Neutrophil (primary cell): Measurements from ENCODE around the gene MYRFL.

Experiments used
- H3K27ac ChIP-seq: fragments of 200-600 bp; sonication (generic); 2 replicates; pipeline ENCODE4 v1.5.1; 2016; ENCODE audit warnings: mild to moderate bottlenecking, moderate library complexity
- H3K27me3 ChIP-seq: fragments of 200-600 bp; sonication (generic); 2 replicates; pipeline ENCODE4 v1.6.0; 2016; ENCODE audit warnings: mild to moderate bottlenecking
- H3K36me3 ChIP-seq: fragments of 200-600 bp; sonication (generic); 2 replicates; pipeline ENCODE4 v1.5.1; 2017
- H3K4me1 ChIP-seq, 2 experiments: fragments of 200-600 bp in 1 of 2; sonication (generic) in 1 of 2; 1 replicate in 1 of 2; 2 replicates in 1 of 2; pipeline versions ENCODE4 v1.5.1 to v1.6.1; 2013 to 2016; ENCODE audit warnings: low read depth in 1 of 2, low read length in 1 of 2, mild to moderate bottlenecking in 1 of 2, moderate library complexity in 1 of 2; ENCODE audit not compliant: control insufficient read depth in 1 of 2, insufficient read depth in 1 of 2
- H3K4me3 ChIP-seq, 2 experiments: fragments of 200-600 bp in 1 of 2; sonication (generic) in 1 of 2; 1 replicate in 1 of 2; 2 replicates in 1 of 2; pipeline ENCODE4 v1.5.1; 2013 to 2016; ENCODE audit warnings: low read depth in 1 of 2, low read length in 1 of 2, mild to moderate bottlenecking in 1 of 2, moderate library complexity in 1 of 2
- H3K9me3 ChIP-seq: fragments of 200-600 bp; sonication (generic); 2 replicates; pipeline ENCODE4 v1.5.1; 2016
- TF ChIP-seq, protein P1 (sequence below): fragments of 200-600 bp; sonication (generic); IDR thresholded peaks from 2 replicates; pipeline ENCODE4 v1.5.1; 2016; ENCODE audit warnings: antibody characterized with exemption

MYRFL gene

DNA sequence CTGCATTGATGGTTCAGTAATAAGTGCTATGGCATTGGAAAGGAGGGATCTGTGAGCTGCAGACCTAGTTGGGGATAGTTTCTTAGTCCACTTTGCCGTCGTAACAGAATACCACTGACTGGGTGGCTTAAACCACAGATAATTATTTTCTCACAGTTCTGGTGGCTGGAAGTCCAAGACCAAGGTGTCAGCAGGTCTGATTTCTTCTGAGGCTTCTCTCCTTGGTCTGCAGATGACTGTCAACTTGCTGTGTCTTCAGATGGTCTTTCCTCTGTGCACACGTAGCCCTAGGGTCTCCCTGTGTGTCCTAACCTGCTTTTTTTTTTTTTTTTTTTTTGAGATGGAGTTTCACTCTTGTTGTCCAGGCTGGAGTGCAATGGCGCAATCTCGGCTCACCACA, 126.1 kb downstream of the MYRFL start:
- no peaks in the 10 kb centered on the region for H3K9me3 ChIP-seq
- H3K4me3 ChIP-seq, result no peak overlapping the region
- H3K27ac ChIP-seq, result no peak overlapping the region
- H3K36me3 ChIP-seq, result no peaks in the 10 kb centered on the region
- TF ChIP-seq, protein P1, sequence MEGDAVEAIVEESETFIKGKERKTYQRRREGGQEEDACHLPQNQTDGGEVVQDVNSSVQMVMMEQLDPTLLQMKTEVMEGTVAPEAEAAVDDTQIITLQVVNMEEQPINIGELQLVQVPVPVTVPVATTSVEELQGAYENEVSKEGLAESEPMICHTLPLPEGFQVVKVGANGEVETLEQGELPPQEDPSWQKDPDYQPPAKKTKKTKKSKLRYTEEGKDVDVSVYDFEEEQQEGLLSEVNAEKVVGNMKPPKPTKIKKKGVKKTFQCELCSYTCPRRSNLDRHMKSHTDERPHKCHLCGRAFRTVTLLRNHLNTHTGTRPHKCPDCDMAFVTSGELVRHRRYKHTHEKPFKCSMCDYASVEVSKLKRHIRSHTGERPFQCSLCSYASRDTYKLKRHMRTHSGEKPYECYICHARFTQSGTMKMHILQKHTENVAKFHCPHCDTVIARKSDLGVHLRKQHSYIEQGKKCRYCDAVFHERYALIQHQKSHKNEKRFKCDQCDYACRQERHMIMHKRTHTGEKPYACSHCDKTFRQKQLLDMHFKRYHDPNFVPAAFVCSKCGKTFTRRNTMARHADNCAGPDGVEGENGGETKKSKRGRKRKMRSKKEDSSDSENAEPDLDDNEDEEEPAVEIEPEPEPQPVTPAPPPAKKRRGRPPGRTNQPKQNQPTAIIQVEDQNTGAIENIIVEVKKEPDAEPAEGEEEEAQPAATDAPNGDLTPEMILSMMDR, result no peak
- no peaks in the 10 kb centered on the region for H3K4me1 ChIP-seq
- H3K27me3 ChIP-seq, result no peaks in the 10 kb centered on the region

DNA sequence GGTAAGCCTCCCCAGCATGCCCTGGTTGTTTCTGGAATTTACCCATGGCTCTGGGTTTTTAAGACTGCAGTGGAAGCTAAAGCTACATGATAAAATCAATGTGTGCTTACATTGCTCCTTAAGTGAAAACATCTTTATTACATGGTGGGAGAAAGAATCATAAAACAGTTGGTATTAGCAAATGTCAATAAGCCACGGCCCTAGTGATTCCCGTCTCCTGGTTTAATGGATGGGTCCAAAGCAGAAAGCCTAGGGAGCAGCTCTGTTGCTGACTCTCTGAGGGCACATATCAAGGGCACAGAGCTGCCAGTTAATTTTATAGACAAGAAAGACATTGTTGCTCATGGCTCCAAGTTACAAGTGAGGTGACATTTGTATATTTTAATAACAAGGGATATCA, 127.9 kb downstream of the MYRFL start:
- Histone ChIP-seq H3K9me3 (no peaks in the 10 kb centered on the region), H3K27ac (no peak overlapping the region), H3K36me3 (no peaks in the 10 kb centered on the region), H3K4me3 (no peak overlapping the region), H3K4me1 (no peaks in the 10 kb centered on the region), H3K27me3 (no peaks in the 10 kb centered on the region)
- TF ChIP-seq, protein P1, result no peak

DNA sequence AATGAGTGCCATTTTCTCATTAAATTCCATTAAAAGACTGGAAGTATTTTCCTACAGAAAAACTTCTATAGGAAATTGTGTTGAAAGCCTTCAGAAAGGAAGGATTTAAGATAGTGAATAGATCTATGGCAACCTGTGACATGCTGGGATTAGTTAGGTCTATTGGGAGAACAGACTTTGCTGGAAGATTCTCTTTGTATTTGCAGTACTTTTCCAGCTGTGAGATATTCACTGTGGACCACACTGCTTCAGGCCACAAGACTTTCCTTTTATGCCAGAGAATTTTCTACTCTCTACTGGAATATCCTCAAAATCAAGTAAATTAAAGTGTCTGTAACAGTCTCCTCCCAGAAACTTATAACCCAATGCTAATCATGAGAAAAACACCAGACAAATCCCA, 136.2 kb downstream of the MYRFL start:
- TF ChIP-seq, protein P1, result no peak
- Histone ChIP-seq H3K4me3 (no peak overlapping the region), H3K9me3 (no peaks in the 10 kb centered on the region), H3K27ac (no peak overlapping the region), H3K36me3 (no peaks in the 10 kb centered on the region), H3K27me3 (no peaks in the 10 kb centered on the region), H3K4me1 (no peaks in the 10 kb centered on the region)

DNA sequence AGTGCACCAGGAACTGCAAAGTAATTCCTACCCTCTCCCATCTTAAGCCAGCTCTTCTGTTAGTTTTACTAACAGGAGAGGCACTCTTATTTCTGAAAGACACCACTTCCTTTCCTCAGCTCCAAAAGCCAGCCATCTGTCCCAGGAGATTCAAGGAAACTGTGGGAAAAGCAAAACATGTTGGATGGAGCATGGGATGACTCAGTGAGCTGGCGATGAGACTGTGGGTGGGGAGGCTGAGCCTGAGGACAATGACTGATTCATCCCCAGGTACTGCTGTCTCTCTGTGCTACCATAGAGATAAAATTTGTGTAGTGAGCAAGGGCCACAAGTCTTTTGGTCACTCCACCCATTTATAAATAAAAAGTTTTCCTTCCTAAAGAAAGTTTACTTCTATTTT, 141.4 kb downstream of the MYRFL start:
- H3K4me3 ChIP-seq, result no peak overlapping the region
- H3K36me3 ChIP-seq, result no peaks in the 10 kb centered on the region
- no peaks in the 10 kb centered on the region for H3K27me3 ChIP-seq
- no peaks in the 10 kb centered on the region for H3K9me3 ChIP-seq
- no peaks in the 10 kb centered on the region for H3K4me1 ChIP-seq
- TF ChIP-seq, protein P1, result no peak
- no peak overlapping the region for H3K27ac ChIP-seq

DNA sequence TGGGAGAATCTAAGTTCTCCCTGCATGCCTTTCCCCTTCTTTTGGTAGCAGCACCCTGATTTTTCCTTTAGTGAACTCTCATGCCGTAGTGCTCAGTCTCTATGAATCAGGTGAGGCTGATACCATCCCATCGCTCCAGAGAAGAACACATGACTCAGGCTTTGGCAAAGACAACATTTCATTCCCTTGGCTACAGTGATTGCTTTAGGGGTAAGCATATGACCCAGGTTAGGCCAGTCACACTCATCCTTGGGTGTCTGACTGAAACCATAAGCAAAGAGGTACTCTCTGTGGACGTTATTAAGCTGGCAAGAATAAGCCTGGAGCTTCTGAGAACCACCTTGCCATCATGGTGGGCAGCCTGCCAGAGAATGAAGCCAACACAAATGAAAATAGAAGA, 141.8 kb downstream of the MYRFL start:
- Histone ChIP-seq H3K27me3 (no peaks in the 10 kb centered on the region), H3K4me1 (no peaks in the 10 kb centered on the region), H3K36me3 (no peaks in the 10 kb centered on the region), H3K9me3 (no peaks in the 10 kb centered on the region), H3K4me3 (no peak overlapping the region), H3K27ac (no peak overlapping the region)
- TF ChIP-seq, protein P1, result no peak

DNA sequence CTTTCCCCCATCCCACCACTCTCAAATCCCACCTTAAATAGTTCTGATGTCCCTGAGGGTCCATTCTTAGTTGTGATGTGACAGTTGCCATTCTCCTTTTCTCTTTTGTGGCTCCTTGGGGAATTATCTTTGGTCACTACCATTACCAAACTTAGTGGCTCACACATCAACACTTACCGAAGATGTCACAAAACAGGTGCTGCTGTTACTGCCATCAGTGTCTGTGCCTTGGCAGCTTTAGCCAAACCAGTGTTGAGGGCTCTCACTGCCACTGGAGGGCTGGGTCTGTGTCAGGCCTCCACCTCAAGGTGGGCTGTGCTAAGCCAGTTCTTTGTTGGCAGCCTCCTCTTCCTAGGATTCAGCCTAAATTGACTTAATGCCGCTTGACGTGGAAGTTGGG, 144.0 kb downstream of the MYRFL start:
- Histone ChIP-seq H3K9me3 (no peaks in the 10 kb centered on the region), H3K27me3 (no peaks in the 10 kb centered on the region), H3K4me3 (no peak overlapping the region), H3K4me1 (no peaks in the 10 kb centered on the region), H3K27ac (no peak overlapping the region), H3K36me3 (no peaks in the 10 kb centered on the region)
- TF ChIP-seq, protein P1, result no peak
